Myocyte (in vitro differentiated cells): Measurements from ENCODE around the gene NAXD. TPM values are rescaled to one million over a fixed set of nuclear protein-coding genes. Genes with fewer than 3 reads are reported as not detected.
"Not testable (repeated sequence)": the region's sequence is repeated elsewhere in the genome, so short reads cannot be mapped to it uniquely, and the experiment has no call there.

ENCODE experiments used
- DNase-seq: peaks from one replicate; pipeline ENCODE4 v3.0.0-alpha.2; 2012; ENCODE audit warnings: low read depth
- total RNA-seq: library from RNA; depleted of rRNA; stranded (reverse); fragments of >200 nt; gene quantifications from 2 replicates; pipeline ENCODE4 v1.2.3, GENCODE V29; 2014

The NAXD gene
- total RNA-seq, 1 donor from 2014 or later = 22.5 TPM

DNA sequence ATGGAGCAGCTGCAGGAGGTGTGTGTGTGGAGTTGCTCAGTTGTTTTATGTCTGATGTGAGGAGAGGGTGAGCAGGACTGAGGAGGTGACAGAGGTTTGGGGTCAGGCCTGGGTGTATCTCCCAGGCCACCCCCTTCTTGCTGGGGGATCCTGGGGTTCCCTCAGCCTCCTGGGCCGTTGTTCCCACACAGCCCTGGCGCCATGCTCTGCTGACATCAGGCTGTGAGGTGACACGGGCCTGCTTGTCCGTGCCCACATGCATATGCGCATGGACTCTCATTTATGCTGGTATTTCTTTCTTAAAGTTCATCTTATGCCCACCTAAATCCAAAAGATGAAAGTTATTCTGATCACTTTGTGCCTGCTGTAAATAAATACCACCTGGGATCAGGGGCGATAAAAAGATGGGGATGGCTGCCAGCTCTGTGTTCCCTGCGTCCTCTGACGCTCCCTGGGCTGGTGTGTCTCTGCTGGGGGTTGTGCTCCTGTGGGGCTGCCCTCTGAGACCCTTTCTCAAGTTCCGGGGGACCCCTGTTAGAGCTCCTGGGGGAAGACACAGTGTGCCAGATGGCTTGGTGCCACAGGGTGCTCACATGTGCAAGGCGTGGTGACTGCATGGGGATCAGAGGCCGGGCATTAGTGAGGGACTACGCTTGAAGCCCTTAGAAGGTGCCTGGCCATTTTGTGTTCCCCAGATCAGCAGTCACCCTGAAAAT is 12.6 kb downstream of the NAXD start:
- no peak for DNase-seq

GRCh38 chr13:110628477-110628793 is 13.1 kb downstream of the NAXD start:
- DNase-seq = no peak

- no peak for DNase-seq
These were observed 13.8 kb downstream of the NAXD start for GRCh38 chr13:110628952-110629701.

GRCh38 chr13:110629735-110630134 is 14.4 kb downstream of the NAXD start:
- peak; percentile 65 for DNase-seq

- no peak for DNase-seq
These were observed 15.3 kb downstream of the NAXD start for GRCh38 chr13:110630566-110631119.

DNA sequence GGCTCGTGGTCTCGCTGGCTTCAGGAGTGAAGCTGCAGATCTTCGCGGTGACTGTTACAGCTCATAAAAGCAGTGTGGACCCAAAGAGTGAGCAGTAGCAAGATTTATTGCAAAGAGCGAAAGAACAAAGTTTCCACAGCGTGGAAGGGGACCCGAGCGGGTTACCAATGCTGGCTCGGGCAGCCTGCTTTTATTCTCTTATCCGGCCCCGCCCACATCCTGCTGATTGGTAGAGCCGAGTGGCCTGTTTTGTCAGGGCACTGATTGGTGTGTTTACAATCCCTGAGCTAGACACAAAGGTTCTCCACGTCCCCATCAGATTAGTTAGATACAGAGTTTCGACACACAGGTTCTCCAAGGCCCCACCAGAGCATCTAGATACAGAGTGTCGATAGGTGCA is 16.9 kb downstream of the NAXD start:
- not testable (repeated sequence) for DNase-seq

DNA sequence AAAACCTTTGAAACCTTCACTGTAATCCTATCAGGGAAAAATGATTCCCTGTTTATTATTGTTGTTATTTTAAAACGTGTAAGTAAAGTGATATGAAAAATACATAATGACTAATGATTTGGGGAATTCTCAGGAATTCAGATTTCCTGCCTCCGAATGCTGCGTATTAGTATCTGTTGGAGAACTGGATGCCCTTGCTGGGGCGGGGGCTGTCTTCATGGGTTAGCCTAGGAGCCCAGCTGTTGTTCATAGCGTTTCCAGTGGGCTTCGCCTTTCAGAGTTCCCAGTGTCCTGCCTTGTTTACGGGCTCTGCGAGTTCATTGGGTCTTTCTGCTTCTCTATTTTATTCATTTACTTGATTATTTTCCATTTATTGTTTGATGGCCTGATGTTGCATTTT is 18.4 kb downstream of the NAXD start:
- DNase-seq = no peak

DNA sequence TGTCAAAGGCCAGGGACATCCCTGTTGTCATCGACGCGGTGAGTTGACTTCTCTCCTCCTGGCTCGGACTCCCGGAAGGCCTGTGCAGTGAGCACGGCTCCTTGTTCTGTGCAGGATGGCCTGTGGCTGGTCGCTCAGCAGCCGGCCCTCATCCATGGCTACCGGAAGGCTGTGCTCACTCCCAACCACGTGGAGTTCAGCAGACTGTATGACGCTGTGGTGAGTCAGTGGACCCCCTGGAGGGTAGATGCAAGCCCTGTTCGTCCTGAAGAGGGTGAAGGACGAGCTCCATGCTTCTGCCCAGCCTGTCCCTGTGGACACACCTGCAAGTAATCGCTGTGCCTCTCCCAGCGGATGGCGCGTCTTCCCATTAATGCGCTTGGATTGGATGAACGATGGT is 19.2 kb downstream of the NAXD start:
- no peak for DNase-seq

DNA sequence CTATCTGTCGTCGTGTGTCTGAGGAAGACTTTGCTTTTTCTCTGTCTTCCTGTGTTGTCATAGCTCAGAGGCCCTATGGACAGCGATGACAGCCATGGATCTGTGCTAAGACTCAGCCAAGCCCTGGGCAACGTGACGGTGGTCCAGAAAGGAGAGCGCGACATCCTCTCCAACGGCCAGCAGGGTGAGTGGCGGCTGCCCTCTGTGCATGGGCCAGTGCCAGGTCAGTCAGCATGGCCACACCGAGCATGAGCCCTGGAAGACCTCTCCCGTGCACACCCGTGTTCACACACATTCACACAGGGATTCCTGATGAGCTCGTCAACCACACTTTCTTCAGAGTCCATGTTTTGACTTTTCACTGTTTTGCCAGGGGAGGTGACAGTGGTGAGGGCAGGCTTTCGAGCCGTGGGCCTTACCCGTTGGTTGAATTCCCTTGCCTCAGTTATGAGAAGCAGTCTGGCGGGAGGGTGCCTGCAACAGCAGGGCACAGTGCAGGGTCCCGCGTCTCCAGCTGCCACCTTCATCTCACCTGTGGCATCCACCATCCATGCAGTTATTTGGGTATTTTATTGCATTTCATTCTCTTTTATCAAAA is 20.2 kb downstream of the NAXD start:
- no peak for DNase-seq

GRCh38 chr13:110636053-110636475 is 20.7 kb downstream of the NAXD start:
- no peak for DNase-seq

DNA sequence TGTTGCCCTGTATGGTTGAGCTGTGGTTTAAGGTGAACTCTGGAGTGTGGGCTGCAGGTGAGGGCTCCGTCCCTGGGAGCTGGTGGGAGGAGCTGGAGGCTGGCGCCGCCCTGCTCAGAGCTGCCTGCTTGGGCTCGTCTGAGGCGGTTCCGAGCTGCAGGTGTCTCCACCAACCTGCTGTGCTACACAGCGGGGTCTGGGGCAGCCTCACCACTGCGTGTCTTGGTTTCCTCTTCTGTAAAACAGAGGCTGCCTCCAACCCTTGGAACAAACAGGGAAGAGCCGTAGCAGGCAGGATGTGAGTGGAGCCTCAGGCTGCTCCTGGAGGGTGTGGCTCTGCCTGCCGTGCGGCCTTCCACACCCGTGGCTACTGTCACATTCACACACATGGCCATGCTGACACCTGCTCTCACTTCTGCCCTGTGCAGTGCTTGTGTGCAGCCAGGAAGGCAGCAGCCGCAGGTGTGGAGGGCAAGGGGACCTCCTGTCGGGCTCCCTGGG is 21.4 kb downstream of the NAXD start:
- no peak for DNase-seq

DNA sequence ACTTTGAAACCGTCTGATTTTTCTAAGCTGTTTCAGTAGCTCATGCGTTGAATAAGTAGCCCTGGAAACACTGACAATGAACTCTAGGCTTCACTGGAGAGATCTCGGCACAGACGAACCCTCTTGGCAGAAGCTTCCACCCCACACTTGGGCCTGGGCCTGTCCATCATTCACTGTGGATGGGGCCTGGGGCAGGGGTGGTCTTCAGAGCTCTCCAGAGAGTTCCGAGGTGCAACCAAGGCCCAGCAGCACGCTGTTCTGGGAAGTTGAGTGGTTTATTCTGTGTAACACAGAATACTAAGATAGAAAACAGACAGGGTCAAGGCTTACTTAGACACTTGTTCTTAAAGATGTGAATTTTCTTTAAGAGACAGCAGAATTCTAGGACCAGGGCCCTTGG is 21.9 kb downstream of the NAXD start:
- no peak for DNase-seq

DNA sequence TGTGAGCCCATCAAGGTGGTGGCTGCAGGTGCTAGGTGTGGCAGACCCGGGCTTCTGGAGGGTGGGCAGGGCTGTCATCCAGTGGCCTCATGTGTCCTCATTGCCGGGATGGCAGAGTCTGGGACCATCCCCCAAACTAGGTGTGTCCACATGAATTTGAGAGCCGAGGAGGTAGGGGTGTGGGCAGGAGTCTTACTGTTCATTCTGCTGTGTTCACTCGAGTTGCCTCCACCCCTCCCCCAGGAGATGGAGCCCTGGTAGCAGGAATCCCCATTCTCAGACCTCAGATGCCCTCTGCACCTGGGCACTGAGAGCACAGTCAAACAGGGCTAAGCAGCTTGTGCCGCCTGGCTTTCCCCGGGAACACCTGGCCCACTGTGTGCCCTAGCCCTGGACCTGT is 22.4 kb downstream of the NAXD start:
- no peak for DNase-seq

DNA sequence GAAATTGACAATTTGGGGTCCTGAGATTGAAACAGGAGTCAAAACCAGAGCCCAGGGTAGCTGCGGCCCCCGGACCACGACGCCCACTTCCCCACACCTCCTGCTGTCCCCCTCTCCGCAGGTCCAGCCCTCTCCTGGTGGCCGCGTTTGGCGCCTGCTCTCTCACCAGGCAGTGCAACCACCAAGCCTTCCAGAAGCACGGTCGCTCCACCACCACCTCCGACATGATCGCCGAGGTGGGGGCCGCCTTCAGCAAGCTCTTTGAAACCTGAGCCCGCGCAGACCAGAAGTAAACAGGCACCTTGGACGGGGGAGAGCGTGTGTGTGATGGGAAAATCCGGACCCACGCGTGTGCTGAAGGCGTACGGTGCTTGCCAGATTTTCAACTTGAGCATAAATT is 22.9 kb downstream of the NAXD start:
- no peak for DNase-seq

DNA sequence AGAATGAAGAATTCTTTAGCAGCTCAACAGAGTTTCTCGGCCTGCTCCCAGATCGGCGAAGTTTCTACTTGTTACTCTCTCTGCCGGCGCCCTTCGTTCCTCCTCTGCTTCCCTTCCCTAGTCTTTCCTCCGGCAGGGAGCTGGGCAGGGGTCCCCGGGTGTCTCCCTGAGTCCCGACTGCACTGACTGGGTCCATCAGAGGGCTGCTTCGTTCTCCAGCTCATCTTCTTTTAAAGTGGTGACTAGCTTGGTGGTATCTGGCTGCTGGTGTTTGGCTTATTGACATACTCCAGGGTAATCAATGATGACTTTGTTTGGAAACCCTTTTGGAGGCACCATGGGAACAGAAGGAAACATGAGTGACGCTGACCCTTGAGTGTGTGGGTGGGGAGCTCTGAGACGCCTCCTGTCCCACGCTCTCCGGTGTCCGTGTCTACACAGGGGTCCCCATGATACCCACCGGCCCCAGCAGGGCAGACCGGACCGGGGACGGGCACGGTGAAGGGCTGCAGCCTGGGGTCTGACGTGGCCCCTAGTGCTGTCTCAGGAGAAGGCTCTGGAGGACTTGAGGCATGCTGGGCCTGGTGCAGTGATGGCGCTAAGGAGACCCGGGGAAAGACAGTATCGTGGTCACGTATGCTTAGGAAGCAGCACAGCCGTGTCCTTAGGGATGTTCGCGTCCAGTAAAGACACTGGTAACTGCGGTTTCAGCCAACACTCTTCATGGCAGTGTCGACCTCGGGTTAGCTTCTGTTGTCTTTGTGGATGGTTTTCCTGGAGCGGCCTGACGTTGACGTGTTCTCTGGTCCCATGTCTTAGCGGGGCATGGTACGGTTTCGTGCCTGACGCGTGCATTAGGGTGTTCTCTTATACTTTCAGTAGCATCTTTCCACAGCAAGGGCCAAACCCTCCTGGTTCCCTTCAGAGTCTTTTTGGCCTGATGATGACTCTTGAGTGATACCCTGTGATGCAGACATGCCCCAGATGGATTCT is 23.8 kb downstream of the NAXD start:
- DNase-seq = no peak

DNA sequence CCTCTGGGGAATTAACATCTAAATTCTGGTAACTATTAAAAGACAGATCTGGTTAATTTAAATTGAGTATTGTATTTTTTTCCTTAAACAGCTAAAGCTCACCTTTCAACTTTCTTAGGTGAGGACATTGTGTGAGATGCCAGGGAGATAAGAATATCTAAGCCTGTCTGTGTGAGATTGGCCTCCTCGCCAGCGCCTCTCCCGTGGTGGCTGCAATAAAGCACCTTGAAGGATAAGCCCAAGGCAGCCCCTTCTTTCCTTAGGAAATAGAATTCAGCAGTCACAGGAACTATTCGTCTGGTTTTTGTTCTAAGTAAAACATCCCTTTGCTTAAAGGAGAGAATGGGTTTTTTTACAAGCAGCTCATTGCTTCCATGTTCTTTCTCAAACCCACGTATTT is 24.6 kb downstream of the NAXD start:
- DNase-seq = no peak

DNA sequence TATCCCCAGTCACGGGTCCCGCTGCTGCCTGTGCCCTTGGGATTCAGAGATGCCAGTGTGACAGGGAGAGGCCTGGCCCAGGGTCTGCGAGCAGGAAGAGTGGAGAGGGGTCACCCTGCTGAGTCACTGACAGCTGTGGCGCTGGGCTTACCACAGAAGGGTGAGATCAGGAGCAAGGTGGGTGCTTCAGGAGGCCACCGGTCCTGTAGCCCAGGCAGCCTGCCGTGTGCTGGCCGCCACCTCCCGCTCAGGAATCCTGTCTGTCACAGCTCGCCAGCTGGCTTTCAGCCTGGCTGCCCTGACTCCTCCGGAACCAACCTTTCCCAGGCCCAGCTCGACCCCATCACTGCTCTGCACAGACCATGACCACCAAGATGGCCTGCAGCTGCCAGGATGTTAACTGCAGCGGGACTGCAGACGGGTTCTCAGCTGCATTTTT is 25.3 kb downstream of the NAXD start:
- peak; percentile 31 for DNase-seq

GRCh38 chr13:110641055-110642015 is 26.0 kb downstream of the NAXD start:
- no peak for DNase-seq

- DNase-seq = no peak
These were observed 27.1 kb downstream of the NAXD start for GRCh38 chr13:110642291-110642981.
